Keratinocyte (primary cell): Measurements from ENCODE around the gene GPC3. TPM values are rescaled to one million over a fixed set of nuclear protein-coding genes. Genes with fewer than 3 reads are reported as not detected.

Experiments used
- DNase-seq: peaks from one replicate; pipeline ENCODE4 v3.0.0-alpha.2; 2011; ENCODE audit warnings: low read depth, missing footprints, low spot score
- FAIRE-seq: peaks from 2 replicates; lab custom pipeline; 2011; peaks lifted over from hg19 to GRCh38; lab: Jason Lieb, UNC
- H2AFZ ChIP-seq: 2 replicates; pipeline ENCODE4 v1.6.0; 2012; ENCODE audit warnings: low read length, control low read depth, inconsistent platforms; ENCODE audit not compliant: control insufficient read depth
- H3K27ac ChIP-seq: 2 replicates; pipeline ENCODE4 v1.5.1; 2011; ENCODE audit warnings: low read length; ENCODE audit not compliant: control insufficient read depth, insufficient read depth
- H3K27me3 ChIP-seq: 3 replicates; pipeline ENCODE4 v1.6.0; 2011; ENCODE audit warnings: low read length; ENCODE audit not compliant: control insufficient read depth, insufficient read depth; ENCODE audit errors: extremely low read depth
- H3K36me3 ChIP-seq, 2 experiments: 2 replicates in 1 of 2; 3 replicates in 1 of 2; pipeline ENCODE4 v1.5.1; 2011; ENCODE audit warnings: low read length in 2 of 2, mild to moderate bottlenecking in 1 of 2; ENCODE audit not compliant: control insufficient read depth in 2 of 2, insufficient read depth in 2 of 2; ENCODE audit errors: extremely low read depth in 1 of 2
- H3K4me1 ChIP-seq: 3 replicates; pipeline ENCODE4 v1.5.1; 2011; ENCODE audit warnings: low read length; ENCODE audit not compliant: control insufficient read depth, insufficient read depth; ENCODE audit errors: extremely low read depth
- H3K4me2 ChIP-seq: 3 replicates; pipeline ENCODE4 v1.6.0; 2011; ENCODE audit warnings: low read depth, low read length; ENCODE audit not compliant: control insufficient read depth, insufficient read depth; ENCODE audit errors: extremely low read depth
- H3K4me3 ChIP-seq, 3 experiments: fragments of 200-600 bp in 1 of 3; sonication (generic) in 1 of 3; 2 replicates in 2 of 3; 3 replicates in 1 of 3; pipeline ENCODE4 v1.5.1; 2011 to 2016; ENCODE audit warnings: low read length in 3 of 3, mild to moderate bottlenecking in 3 of 3, control low read depth in 2 of 3, inconsistent platforms in 1 of 3, low read depth in 1 of 3, mixed read lengths in 1 of 3, mixed run types in 1 of 3, moderate library complexity in 1 of 3; ENCODE audit not compliant: control insufficient read depth in 2 of 3, insufficient read depth in 2 of 3; ENCODE audit errors: extremely low read depth in 1 of 3
- H3K79me2 ChIP-seq: 2 replicates; pipeline ENCODE4 v1.6.0; 2012; ENCODE audit warnings: low read length; ENCODE audit not compliant: control insufficient read depth, insufficient read depth
- H3K9ac ChIP-seq: 3 replicates; pipeline ENCODE4 v1.6.0; 2011; ENCODE audit warnings: low read length; ENCODE audit not compliant: control insufficient read depth, insufficient read depth; ENCODE audit errors: extremely low read depth
- H3K9me1 ChIP-seq: 3 replicates; pipeline ENCODE4 v1.6.0; 2011; ENCODE audit warnings: low read length; ENCODE audit not compliant: control insufficient read depth, insufficient read depth; ENCODE audit errors: extremely low read depth
- H3K9me3 ChIP-seq: 2 replicates; pipeline ENCODE4 v1.5.1; 2012; ENCODE audit warnings: low read depth, low read length; ENCODE audit not compliant: control insufficient read depth
- H4K20me1 ChIP-seq: 3 replicates; pipeline ENCODE4 v1.6.0; 2011; ENCODE audit warnings: low read length; ENCODE audit not compliant: control insufficient read depth, insufficient read depth; ENCODE audit errors: extremely low read depth
- dilution Hi-C: fragments of 300-500 bp; cut with MboI; formaldehyde crosslinking; loops from one replicate; pipeline ENCODE4 v1.7.0; 2020; ENCODE audit warnings: low sequenced_read_pairs; ENCODE audit not compliant: extremely low pct_ligation_motif_present
- polyA plus RNA-seq, 5 experiments: library from polyadenylated mRNA; depleted of rRNA in 3 of 5; stranded (reverse) in 3 of 5; stranded (forward) in 1 of 5; unstranded in 1 of 5; fragments of >200 nt; gene quantifications; 1 replicate in 1 of 5; 2 replicates in 3 of 5; 3 replicates in 1 of 5; pipeline versions ENCODE4 v1.2.1 to v1.2.3, GENCODE V29; 2011 to 2012; ENCODE audit warnings: missing spikeins in 2 of 5, low read depth in 1 of 5, low replicate concordance in 1 of 5
- TF ChIP-seq, protein P1 (sequence below), 3 experiments: IDR thresholded peaks in 1 of 3; conservative IDR thresholded peaks in 1 of 3; optimal IDR thresholded peaks in 1 of 3; 2 replicates in 2 of 3; 3 replicates in 1 of 3; pipeline versions ENCODE3 to v1.5.1; 2011; ENCODE audit warnings: low read length in 3 of 3, mild to moderate bottlenecking in 3 of 3, moderate library complexity in 2 of 3, control low read depth in 1 of 3, inconsistent platforms in 1 of 3; ENCODE audit not compliant: insufficient read depth in 2 of 3; ENCODE audit errors: extremely low read depth in 1 of 3

Gene GPC3
- polyA plus RNA-seq, 1 donor (not counting 4 experiments of a cell fraction or from before 2014, with no cell fraction given): 0.03 TPM

DNA sequence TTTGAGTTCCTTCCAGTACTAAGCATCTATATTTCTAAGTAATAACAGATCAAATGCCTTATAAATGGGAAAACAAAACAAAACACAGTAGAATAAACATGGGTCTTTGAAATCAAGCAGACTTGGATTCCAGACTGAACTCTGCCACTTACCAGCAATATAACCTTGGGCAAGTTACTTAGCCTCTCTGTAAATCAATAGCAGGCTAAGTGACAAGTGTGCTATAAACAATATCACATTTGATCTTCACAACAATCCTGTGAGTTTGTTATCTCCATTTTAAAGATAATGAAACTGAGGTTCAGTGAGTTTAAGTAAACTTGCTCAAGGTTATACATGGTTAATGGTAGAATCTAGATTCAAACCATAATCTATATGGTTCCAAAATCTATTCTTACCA, 165.8 kb downstream of the GPC3 start:
- FAIRE-seq (no peak), DNase-seq (no peak)
- Histone ChIP-seq H3K27me3 (no peaks in the 10 kb centered on the region), H3K27ac (no peak overlapping the region), H2AFZ (no peak overlapping the region), H3K9ac (no peak overlapping the region), H3K36me3 (no peaks in the 10 kb centered on the region), H3K4me3 (no peak overlapping the region), H3K79me2 (no peaks in the 10 kb centered on the region), H3K9me1 (no peaks in the 10 kb centered on the region), H4K20me1 (no peaks in the 10 kb centered on the region), H3K4me2 (no peak overlapping the region), H3K4me1 (no peaks in the 10 kb centered on the region), H3K9me3 (no peaks in the 10 kb centered on the region)
- TF ChIP-seq, protein P1, sequence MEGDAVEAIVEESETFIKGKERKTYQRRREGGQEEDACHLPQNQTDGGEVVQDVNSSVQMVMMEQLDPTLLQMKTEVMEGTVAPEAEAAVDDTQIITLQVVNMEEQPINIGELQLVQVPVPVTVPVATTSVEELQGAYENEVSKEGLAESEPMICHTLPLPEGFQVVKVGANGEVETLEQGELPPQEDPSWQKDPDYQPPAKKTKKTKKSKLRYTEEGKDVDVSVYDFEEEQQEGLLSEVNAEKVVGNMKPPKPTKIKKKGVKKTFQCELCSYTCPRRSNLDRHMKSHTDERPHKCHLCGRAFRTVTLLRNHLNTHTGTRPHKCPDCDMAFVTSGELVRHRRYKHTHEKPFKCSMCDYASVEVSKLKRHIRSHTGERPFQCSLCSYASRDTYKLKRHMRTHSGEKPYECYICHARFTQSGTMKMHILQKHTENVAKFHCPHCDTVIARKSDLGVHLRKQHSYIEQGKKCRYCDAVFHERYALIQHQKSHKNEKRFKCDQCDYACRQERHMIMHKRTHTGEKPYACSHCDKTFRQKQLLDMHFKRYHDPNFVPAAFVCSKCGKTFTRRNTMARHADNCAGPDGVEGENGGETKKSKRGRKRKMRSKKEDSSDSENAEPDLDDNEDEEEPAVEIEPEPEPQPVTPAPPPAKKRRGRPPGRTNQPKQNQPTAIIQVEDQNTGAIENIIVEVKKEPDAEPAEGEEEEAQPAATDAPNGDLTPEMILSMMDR (optimal IDR thresholded peaks at IDR 0.05 in 1 of 3, IDR thresholded peaks at IDR 0.05 in 1 of 3, conservative IDR thresholded peaks at IDR 0.05 in 1 of 3; ENCODE audit: extremely low read depth in 1 of 3, insufficient read depth in 2 of 3, low read length in 3 of 3): no peak
- dilution Hi-C loops: no loop called here

DNA sequence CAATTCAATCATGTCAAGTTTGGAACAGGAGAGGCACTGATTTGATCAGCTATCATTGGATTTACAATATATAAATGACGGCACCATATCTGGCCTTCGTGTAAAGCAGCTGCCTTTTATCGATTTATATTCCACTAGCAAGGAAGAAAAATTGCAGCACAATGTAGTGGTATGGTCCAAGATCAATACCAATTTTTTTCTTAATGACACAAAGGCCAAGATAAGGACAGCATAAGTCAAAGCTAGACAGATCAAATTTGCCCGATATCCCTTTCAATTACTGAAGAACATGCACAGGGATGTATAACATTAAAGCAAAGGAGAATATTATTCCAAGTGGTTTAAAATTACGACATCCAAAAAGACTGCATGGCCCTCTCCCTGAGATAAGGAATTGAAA, 167.4 kb downstream of the GPC3 start:
- FAIRE-seq (no peak), DNase-seq (no peak)
- Histone ChIP-seq H3K4me2 (no peak overlapping the region), H3K9ac (no peak overlapping the region), H2AFZ (no peak overlapping the region), H3K27ac (no peak overlapping the region), H3K4me3 (no peak overlapping the region), H3K9me3 (no peaks in the 10 kb centered on the region), H3K36me3 (no peaks in the 10 kb centered on the region), H3K79me2 (no peaks in the 10 kb centered on the region), H3K4me1 (no peaks in the 10 kb centered on the region), H4K20me1 (no peaks in the 10 kb centered on the region), H3K9me1 (no peaks in the 10 kb centered on the region), H3K27me3 (no peaks in the 10 kb centered on the region)
- TF ChIP-seq, protein P1 (optimal IDR thresholded peaks at IDR 0.05 in 1 of 3, IDR thresholded peaks at IDR 0.05 in 1 of 3, conservative IDR thresholded peaks at IDR 0.05 in 1 of 3; ENCODE audit: extremely low read depth in 1 of 3, insufficient read depth in 2 of 3, low read length in 3 of 3): no peak
- dilution Hi-C loops: no loop called here
